T-helper 9 cell (primary cell): ENCODE measurements around the gene TDRD10.
"Not testable (repeated sequence)": the region's sequence is repeated elsewhere in the genome, so short reads cannot be mapped to it uniquely, and the experiment has no call there.

ENCODE experiments used
- DNase-seq: peaks from one replicate; pipeline ENCODE4 v3.0.0-alpha.2; 2020

The TDRD10 gene

GRCh38 chr1:154481053-154481452 is 21.0 kb upstream of the TDRD10 start:
- DNase-seq: no peak

GRCh38 chr1:154483941-154484803 is 17.8 kb upstream of the TDRD10 start:
- DNase-seq: no peak

DNA sequence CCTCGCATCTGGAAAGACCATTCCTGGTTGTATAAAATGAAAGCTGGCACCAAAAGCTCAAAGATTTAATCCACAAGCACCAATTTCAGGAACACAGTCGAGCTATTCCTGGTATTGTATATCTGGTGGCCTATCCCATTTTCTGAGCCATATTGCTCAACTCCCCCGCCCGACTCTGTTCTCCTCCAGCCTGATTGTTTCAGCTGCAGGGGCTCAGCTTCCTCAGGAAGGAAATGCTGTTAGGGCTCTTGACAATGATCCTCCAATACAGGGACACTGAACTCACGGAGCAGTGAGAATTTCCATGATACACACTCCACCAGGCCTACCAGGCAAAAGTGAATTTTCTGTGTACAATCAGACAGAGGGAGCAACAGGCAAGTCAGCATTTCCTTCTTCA is 16.9 kb upstream of the TDRD10 start:
- DNase-seq: no peak

DNA sequence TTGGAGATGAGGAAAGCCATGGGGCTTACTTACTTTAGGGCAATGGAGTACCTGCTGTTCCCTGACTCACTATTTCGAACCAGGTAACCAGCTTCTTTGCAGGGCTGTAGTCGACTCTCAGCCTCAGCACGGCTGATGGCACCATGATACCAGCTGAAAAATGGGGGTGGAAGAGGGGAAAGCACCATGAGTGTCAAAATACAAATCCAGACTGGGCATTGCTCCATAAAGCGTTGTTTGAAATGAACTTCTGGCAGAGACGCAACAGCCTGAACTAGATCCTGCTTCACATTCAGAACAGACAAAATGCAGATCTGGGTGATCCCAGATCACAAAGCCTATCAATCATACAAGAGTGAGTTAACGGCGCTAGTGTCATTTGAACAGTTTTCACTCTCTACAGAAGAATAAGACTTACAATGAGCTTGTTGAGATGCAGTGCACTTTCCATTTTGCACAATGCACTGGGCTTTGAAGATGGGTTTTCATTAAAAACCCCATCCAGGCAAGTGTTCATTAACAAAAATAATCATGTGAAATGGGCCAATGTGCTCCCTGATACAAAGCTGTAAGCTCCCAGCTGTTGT is 16.0 kb upstream of the TDRD10 start:
- DNase-seq: no peak

DNA sequence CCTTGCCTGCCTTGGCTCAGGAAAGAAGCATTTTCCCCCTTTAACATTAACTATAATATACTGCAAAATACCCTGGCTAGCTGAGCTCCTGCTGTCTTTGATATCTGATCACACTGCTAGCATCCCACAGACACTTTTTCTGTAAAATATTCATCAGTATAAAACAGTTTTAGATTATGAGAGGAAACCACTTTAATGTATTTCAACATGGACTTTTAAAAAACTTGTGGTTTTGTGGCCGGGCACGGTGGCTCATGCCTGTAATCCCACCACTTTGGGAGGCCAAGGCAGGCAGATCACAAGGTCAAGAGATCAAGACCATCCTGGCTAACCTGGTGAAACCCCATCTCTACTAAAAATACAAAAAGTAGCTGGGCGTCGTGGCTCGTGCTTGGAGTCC is 15.3 kb upstream of the TDRD10 start:
- DNase-seq: not testable (repeated sequence)

DNA sequence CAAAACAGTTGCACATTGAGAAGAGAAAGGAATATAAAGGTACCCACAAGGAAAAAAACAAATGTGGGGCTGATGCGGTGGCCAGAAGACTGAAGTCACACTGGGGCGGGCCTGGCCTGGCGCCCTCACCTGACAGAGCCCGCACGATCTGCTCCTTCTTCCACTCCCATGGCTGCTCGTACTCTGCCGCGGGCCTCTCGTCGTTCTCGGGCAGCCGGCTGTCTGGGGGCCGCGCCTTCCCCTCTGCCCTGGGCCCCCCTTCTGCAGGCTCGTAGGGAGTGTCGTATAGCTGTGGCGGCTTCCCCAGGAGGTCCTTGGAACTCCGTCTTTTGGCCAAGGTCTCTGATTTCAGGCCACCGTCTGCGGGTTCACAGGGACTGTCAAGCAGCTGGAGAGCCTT is 13.1 kb upstream of the TDRD10 start:
- DNase-seq: no peak

DNA sequence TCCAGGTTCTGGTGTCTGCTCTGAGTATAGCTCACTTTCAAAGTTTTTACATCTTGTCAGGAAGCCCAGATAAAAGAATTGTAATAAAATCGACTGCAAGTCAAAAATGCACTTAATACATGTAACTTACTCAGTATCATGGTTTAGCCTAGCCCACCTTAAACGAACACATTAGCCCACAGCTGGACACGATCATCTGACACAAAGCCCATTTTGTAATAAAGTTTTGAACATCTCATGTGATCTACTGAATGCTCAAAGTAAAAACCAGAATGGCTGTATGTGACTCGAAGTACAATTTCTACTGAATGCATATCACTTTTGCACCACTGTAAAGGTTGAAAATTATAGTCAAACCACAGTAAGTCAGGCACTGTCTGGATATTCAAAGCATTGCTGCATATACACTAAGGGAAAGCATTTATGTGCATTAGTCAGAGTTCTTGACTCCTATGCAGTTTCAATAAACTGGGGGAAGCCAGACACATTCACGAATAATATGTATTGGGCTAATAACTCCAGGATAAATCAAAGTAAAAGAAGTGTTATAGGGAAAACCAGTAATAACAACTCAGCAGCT is 12.2 kb upstream of the TDRD10 start:
- DNase-seq: no peak

- DNase-seq: no peak
Measured at GRCh38 chr1:154490317-154490716, 11.7 kb upstream of the TDRD10 start.

- no peak for DNase-seq
Measured at GRCh38 chr1:154492115-154492514, 9.9 kb upstream of the TDRD10 start.

- DNase-seq: no peak
Measured at GRCh38 chr1:154493276-154493675, 8.7 kb upstream of the TDRD10 start.

GRCh38 chr1:154495496-154496273 is 6.3 kb upstream of the TDRD10 start:
- no peak for DNase-seq

DNA sequence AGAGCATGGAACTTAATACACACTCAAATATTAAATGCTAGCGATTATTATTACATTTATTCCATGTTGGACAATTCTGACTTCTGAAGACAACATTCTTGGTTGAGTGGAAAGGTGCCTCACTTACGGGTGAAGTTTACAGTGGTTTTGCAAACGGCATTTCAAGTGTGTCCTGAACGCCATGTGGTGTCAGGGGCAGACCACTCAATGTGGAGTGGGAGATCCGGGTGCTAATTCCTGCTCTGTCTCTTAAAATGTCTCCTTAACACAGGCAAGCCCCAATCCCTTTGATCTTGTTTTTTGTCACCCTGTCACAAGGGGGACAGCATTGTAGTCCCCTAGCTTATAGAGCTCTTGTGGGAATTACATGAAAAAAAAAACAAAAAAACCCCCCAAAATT is 5.6 kb upstream of the TDRD10 start:
- DNase-seq: no peak

DNA sequence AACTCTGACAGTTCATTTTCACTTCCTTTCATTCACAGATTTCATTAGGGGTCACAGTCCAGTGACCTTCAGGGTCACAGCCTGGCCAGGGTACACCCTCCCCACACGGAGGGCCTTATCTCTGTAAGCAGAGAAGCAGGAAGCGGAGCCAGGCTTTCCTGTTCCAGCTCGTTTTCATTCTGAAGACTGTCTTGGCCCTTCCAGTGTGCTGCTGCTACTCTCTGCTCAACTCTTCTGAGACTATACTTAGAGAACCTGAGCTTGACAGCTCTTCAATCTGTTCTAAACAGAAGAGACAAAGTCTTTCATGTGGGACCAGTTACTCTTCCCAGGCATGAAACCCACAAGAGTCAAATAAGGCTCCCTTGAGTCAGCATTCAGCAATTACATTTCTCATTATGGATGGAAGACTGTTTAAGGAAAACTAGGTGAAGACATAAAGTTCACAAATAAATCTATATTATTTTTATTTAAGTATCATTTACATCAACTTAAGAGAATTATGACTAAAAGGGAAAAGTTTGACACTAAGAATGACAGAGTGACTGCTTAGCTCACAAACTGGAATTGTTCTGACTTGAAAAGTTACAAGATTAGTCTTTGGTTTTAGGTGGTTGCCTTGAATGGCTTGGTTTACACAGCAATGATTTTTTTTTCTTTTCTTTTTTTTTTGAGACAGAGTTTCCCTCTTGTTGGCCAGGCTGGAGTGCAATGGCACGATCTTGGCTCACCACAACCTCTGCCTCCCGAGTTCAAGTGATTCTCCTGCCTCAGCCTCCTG is 4.8 kb upstream of the TDRD10 start:
- no peak for DNase-seq

GRCh38 chr1:154499446-154499845 is 2.6 kb upstream of the TDRD10 start:
- DNase-seq: no peak

GRCh38 chr1:154500533-154500932 is 1.5 kb upstream of the TDRD10 start:
- no peak for DNase-seq

GRCh38 chr1:154501423-154502065 is 475 bp upstream of the TDRD10 start:
- no peak for DNase-seq

DNA sequence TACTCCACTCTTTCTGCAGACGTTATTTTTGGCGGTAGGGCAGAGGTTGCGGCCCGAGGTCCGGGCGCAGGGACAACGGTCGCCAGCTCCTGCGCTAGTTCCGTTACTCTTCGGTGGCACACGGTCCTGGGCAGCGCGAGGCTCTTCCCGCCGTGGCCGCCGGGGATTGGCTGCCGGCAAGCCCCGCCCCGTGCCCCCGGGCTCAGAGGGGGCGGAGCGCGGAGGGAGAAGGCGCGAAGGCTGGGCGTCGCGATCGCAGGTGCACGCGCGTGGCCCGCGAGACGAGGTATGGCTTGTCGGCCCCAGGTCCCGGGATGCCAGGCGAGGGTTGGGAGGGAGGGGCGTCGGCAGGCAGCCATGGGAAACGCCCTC is 711 bp downstream of the TDRD10 start:
- DNase-seq: no peak

GRCh38 chr1:154503898-154504297 is 1.9 kb downstream of the TDRD10 start:
- no peak for DNase-seq

GRCh38 chr1:154512760-154513159 is 10.7 kb downstream of the TDRD10 start:
- DNase-seq: no peak

GRCh38 chr1:154514066-154514553 is 12.1 kb downstream of the TDRD10 start:
- no peak for DNase-seq

- DNase-seq: no peak
Measured at GRCh38 chr1:154517661-154518060, 15.6 kb downstream of the TDRD10 start.

- no peak for DNase-seq
Measured at GRCh38 chr1:154519591-154519991, 17.6 kb downstream of the TDRD10 start.
